ENCODE results near the gene NUP42.

DNA sequence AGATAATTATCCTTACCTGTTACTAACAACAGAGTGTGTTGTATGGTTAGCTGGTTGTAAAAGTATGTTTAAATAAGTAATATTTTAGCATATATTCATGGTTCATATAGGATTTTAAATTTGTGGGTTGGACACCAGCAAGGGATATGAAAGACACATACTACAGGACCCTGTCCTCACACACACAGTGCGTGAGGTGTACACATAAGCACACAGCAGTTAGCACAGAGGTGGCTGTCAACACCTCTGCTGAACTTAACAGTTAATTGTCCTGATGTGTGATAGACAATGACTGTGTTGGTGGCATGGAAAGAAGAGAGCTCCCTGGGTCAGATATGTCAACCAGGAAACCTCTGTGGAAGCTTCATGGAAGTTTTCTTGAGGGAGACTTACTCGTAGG is 23.3 kb upstream of the NUP42 start:
- TF ChIP-seq, protein P1, sequence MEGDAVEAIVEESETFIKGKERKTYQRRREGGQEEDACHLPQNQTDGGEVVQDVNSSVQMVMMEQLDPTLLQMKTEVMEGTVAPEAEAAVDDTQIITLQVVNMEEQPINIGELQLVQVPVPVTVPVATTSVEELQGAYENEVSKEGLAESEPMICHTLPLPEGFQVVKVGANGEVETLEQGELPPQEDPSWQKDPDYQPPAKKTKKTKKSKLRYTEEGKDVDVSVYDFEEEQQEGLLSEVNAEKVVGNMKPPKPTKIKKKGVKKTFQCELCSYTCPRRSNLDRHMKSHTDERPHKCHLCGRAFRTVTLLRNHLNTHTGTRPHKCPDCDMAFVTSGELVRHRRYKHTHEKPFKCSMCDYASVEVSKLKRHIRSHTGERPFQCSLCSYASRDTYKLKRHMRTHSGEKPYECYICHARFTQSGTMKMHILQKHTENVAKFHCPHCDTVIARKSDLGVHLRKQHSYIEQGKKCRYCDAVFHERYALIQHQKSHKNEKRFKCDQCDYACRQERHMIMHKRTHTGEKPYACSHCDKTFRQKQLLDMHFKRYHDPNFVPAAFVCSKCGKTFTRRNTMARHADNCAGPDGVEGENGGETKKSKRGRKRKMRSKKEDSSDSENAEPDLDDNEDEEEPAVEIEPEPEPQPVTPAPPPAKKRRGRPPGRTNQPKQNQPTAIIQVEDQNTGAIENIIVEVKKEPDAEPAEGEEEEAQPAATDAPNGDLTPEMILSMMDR (IDR thresholded peaks at IDR 0.05; ENCODE audit: low read length): no peak
- TF ChIP-seq EZH2 (optimal IDR thresholded peaks at IDR 0.05; ENCODE audit: low read depth, low read length): no peak
- TF ChIP-seq EZH2phosphoT487 (IDR thresholded peaks at IDR 0.05; ENCODE audit: low read length): no peak

All from MM.1S (cell line).